A549 treated with AZD9567 at 1 μM for 4 hours (cell line): ENCODE data around the gene PCDHGA4. TPM values are rescaled to one million over a fixed set of nuclear protein-coding genes. Genes with fewer than 3 reads are reported as not detected.

Source experiments
- total RNA-seq: library from RNA; stranded (reverse); fragments of 200-300 nt; extraction: Qiagen RNA extraction; gene quantifications from 5 replicates; pipeline ENCODE4 v1.2.3, GENCODE V29; 2022; ENCODE audit not compliant: insufficient read depth

Gene PCDHGA4
- total RNA-seq, 1 experiment from 2014 or later = 0.17 TPM

GRCh38 chr5:141397756-141398551 lies 43.1 kb downstream of the PCDHGA4 start, which contains the start of gene PCDHGB5:
Gene PCDHGB5, plus strand, starts transcription at chr5:141397947. Its CDS starts 181 bp downstream, at chr5:141398128.

GRCh38 chr5:141402553-141403243 lies 47.9 kb downstream of the PCDHGA4 start, which contains the start of gene PCDHGA9:
Gene PCDHGA9, plus strand, starts transcription at chr5:141402778. Its CDS starts 175 bp downstream, at chr5:141402953.

Other genes starting within 250 kb of the PCDHGA4 start
- gene PCDHB4, start 233.2 kb upstream of the PCDHGA4 start, total RNA-seq = 0.03 to 0.06 TPM (median 0.05 TPM) in 3 of 5 replicates, not detected in the others
- gene PCDHB5, start 219.8 kb upstream of the PCDHGA4 start, total RNA-seq = 1.2 to 2.1 TPM (median 1.3 TPM) in 5 replicates
- 0.71 to 1.3 TPM (median 0.88 TPM) in 5 replicates for gene PCDHB6, start 205.0 kb upstream of the PCDHGA4 start, total RNA-seq
- 0.02 TPM in 1 of 5 replicates, not detected in the others for gene PCDHB7, start 182.4 kb upstream of the PCDHGA4 start, total RNA-seq
- 0.21 to 0.30 TPM (median 0.25 TPM) in 4 of 5 replicates, not detected in the other for gene PCDHB8, start 177.2 kb upstream of the PCDHGA4 start, total RNA-seq
- 0.02 to 0.09 TPM (median 0.06 TPM) in 4 of 5 replicates, not detected in the other for gene PCDHB16, start 172.6 kb upstream of the PCDHGA4 start, total RNA-seq
- gene PCDHB9, start 167.9 kb upstream of the PCDHGA4 start, total RNA-seq = 0.02 to 0.20 TPM (median 0.05 TPM) in 3 of 5 replicates, not detected in the others
- gene PCDHB10, start 162.7 kb upstream of the PCDHGA4 start, total RNA-seq = 0.04 to 0.05 TPM in 2 of 5 replicates, not detected in the others
- gene PCDHB11, start 155.4 kb upstream of the PCDHGA4 start, total RNA-seq = 0.02 to 0.06 TPM (median 0.05 TPM) in 4 of 5 replicates, not detected in the other
- gene PCDHB12, start 146.3 kb upstream of the PCDHGA4 start, total RNA-seq = 0.06 TPM in 1 of 5 replicates, not detected in the others
- 0.05 to 0.06 TPM (median 0.06 TPM) in 4 of 5 replicates, not detected in the other for gene PCDHB13, start 141.1 kb upstream of the PCDHGA4 start, total RNA-seq
- 0.06 to 0.11 TPM (median 0.06 TPM) in 4 of 5 replicates, not detected in the other for gene PCDHB14, start 131.7 kb upstream of the PCDHGA4 start, total RNA-seq
- gene PCDHB15, start 109.6 kb upstream of the PCDHGA4 start, total RNA-seq = 0.02 to 0.09 TPM (median 0.07 TPM) in 4 of 5 replicates, not detected in the other
- not detected in 5 replicates for gene SLC25A2, start 51.0 kb upstream of the PCDHGA4 start, total RNA-seq
- gene TAF7, start 34.2 kb upstream of the PCDHGA4 start, total RNA-seq = 60.6 to 75.9 TPM (median 73.6 TPM) in 5 replicates
- gene PCDHGA1, start 24.5 kb upstream of the PCDHGA4 start, total RNA-seq = 0.22 to 0.39 TPM (median 0.28 TPM) in 4 of 5 replicates, not detected in the other
- gene PCDHGA2, start 16.3 kb upstream of the PCDHGA4 start, total RNA-seq = 0.42 to 1.1 TPM (median 0.53 TPM) in 5 replicates
- gene PCDHGA3, start 11.2 kb upstream of the PCDHGA4 start, total RNA-seq = 0.02 TPM in 2 of 5 replicates, not detected in the others
- 1.2 to 1.7 TPM (median 1.5 TPM) in 4 of 5 replicates, not detected in the other for gene PCDHGB1, start 4.9 kb upstream of the PCDHGA4 start, total RNA-seq
- 0.07 to 0.13 TPM (median 0.08 TPM) in 4 of 5 replicates, not detected in the other for gene PCDHGB2, start 5.0 kb downstream of the PCDHGA4 start, total RNA-seq
- gene PCDHGA5, start 9.1 kb downstream of the PCDHGA4 start, total RNA-seq = 0.09 to 0.87 TPM (median 0.14 TPM) in 5 replicates
- gene PCDHGB3, start 15.2 kb downstream of the PCDHGA4 start, total RNA-seq = 0.14 to 0.80 TPM (median 0.26 TPM) in 5 replicates
- 0.14 to 0.20 TPM (median 0.18 TPM) in 4 of 5 replicates, not detected in the other for gene PCDHGA6, start 18.9 kb downstream of the PCDHGA4 start, total RNA-seq
- 0.44 to 0.91 TPM (median 0.79 TPM) in 5 replicates for gene PCDHGA7, start 27.7 kb downstream of the PCDHGA4 start, total RNA-seq
- gene PCDHGB4, start 32.7 kb downstream of the PCDHGA4 start, total RNA-seq = 0.66 to 0.88 TPM (median 0.85 TPM) in 5 replicates
- 0.02 to 0.05 TPM (median 0.04 TPM) in 4 of 5 replicates, not detected in the other for gene PCDHGA8, start 37.6 kb downstream of the PCDHGA4 start, total RNA-seq
- gene PCDHGB5, start 42.9 kb downstream of the PCDHGA4 start, total RNA-seq = 1.9 to 2.9 TPM (median 2.4 TPM) in 5 replicates
- gene PCDHGA9, start 47.8 kb downstream of the PCDHGA4 start, total RNA-seq = 0.02 to 0.07 TPM (median 0.04 TPM) in 4 of 5 replicates, not detected in the other
- 0.05 to 0.11 TPM (median 0.09 TPM) in 4 of 5 replicates, not detected in the other for gene PCDHGB6, start 53.0 kb downstream of the PCDHGA4 start, total RNA-seq
- 0.05 TPM in 1 of 5 replicates, not detected in the others for gene PCDHGA10, start 58.0 kb downstream of the PCDHGA4 start, total RNA-seq
- gene PCDHGB7, start 62.7 kb downstream of the PCDHGA4 start, total RNA-seq = 0.05 to 0.70 TPM (median 0.06 TPM) in 5 replicates
- gene PCDHGA11, start 66.0 kb downstream of the PCDHGA4 start, total RNA-seq = 0.01 to 0.03 TPM (median 0.02 TPM) in 3 of 5 replicates, not detected in the others
- 0.01 to 0.02 TPM (median 0.02 TPM) in 3 of 5 replicates, not detected in the others for gene PCDHGA12, start 75.5 kb downstream of the PCDHGA4 start, total RNA-seq
- 4.8 to 6.7 TPM (median 5.3 TPM) in 5 replicates for gene PCDHGC3, start 120.9 kb downstream of the PCDHGA4 start, total RNA-seq
- gene PCDHGC4, start 130.0 kb downstream of the PCDHGA4 start, total RNA-seq = 0.03 to 0.06 TPM in 2 of 5 replicates, not detected in the others
- 0.01 TPM in 2 of 5 replicates, not detected in the others for gene PCDHGC5, start 134.1 kb downstream of the PCDHGA4 start, total RNA-seq